Hepatocyte (in vitro differentiated cells): ENCODE results near the gene REV3L. TPM values are rescaled to one million over a fixed set of nuclear protein-coding genes. Genes with fewer than 3 reads are reported as not detected.

Source experiments
- DNase-seq: peaks from one replicate; pipeline ENCODE4 v3.0.0-alpha.2; 2016; ENCODE audit warnings: low spot score
- H2AFZ ChIP-seq: fragments of 200-600 bp; sonication (generic); 2 replicates; pipeline ENCODE4 v1.6.0; 2016; ENCODE audit warnings: antibody characterized with exemption, mild to moderate bottlenecking
- H3K27ac ChIP-seq: fragments of 200-600 bp; sonication (generic); 2 replicates; pipeline ENCODE4 v1.5.1; 2016; ENCODE audit warnings: mild to moderate bottlenecking
- H3K27me3 ChIP-seq: fragments of 200-600 bp; sonication (generic); 2 replicates; pipeline ENCODE4 v1.6.1; 2016
- H3K36me3 ChIP-seq: fragments of 200-600 bp; sonication (generic); replicated peaks from 2 replicates; pipeline ENCODE4 v1.5.1; 2016; ENCODE audit warnings: low read depth; ENCODE audit not compliant: insufficient read depth
- H3K4me1 ChIP-seq: fragments of 200-600 bp; sonication (generic); 2 replicates; pipeline ENCODE4 v1.5.1; 2016; ENCODE audit warnings: mild to moderate bottlenecking, moderate library complexity; ENCODE audit not compliant: insufficient read depth
- H3K4me2 ChIP-seq: fragments of 200-600 bp; sonication (generic); 2 replicates; pipeline ENCODE4 v1.6.0; 2016
- H3K4me3 ChIP-seq: fragments of 200-600 bp; sonication (generic); 2 replicates; pipeline ENCODE4 v1.5.1; 2016; ENCODE audit warnings: mild to moderate bottlenecking
- H3K79me2 ChIP-seq: fragments of 200-600 bp; sonication (generic); 2 replicates; pipeline ENCODE4 v1.6.0; 2017; ENCODE audit warnings: mild to moderate bottlenecking
- H3K9me2 ChIP-seq: fragments of 200-600 bp; sonication (generic); replicated peaks from 2 replicates; pipeline ENCODE4 v1.6.0; 2017; ENCODE audit warnings: mild to moderate bottlenecking; ENCODE audit not compliant: insufficient read depth
- H3K9me3 ChIP-seq: fragments of 200-600 bp; sonication (generic); 2 replicates; pipeline ENCODE4 v1.5.1; 2016; ENCODE audit warnings: low read depth, mild to moderate bottlenecking
- H4K20me1 ChIP-seq: fragments of 200-600 bp; sonication (generic); 2 replicates; pipeline ENCODE4 v1.6.0; 2016; ENCODE audit warnings: mild to moderate bottlenecking; ENCODE audit not compliant: insufficient read depth, poor library complexity, severe bottlenecking
- EZH2 ChIP-seq: fragments of 200-600 bp; sonication (generic); IDR thresholded peaks from 2 replicates; pipeline ENCODE4 v1.6.1; 2016; ENCODE audit warnings: antibody characterized with exemption, mild to moderate bottlenecking, borderline replicate concordance
- EZH2phosphoT487 ChIP-seq: fragments of 200-600 bp; sonication (generic); IDR thresholded peaks from one replicate; pipeline ENCODE4 v1.6.1; 2018; ENCODE audit warnings: antibody characterized with exemption, mild to moderate bottlenecking, low read depth, moderate library complexity; ENCODE audit not compliant: unreplicated experiment, severe bottlenecking
- WGBS: methylation state at CpG from one replicate; pipeline ENCODE4 v1.1.6; 2016; ENCODE audit warnings: low lambda C conversion rate; ENCODE audit errors: missing lambda C conversion rate; 5-methylcytosine and 5-hydroxymethylcytosine counted together
- polyA plus RNA-seq: library from polyadenylated mRNA; unstranded; fragments of >200 nt; fragmentation: Nextera tagmentation; extraction: Ambion mirVana; gene quantifications from 2 replicates; pipeline ENCODE4 v1.2.1, GENCODE V29; 2016
- total RNA-seq: library from RNA; depleted of rRNA; stranded (reverse); fragments of >200 nt; gene quantifications from 2 replicates; pipeline ENCODE4 v1.2.3, GENCODE V29; 2014
- TF ChIP-seq, protein P1 (sequence below): fragments of 200-600 bp; sonication (generic); IDR thresholded peaks from 2 replicates; pipeline ENCODE4 v1.5.1; 2016; ENCODE audit warnings: antibody characterized with exemption, mild to moderate bottlenecking; ENCODE audit not compliant: poor library complexity

Gene REV3L
- total and polyA plus RNA-seq, 2 experiments from 2014 or later, result 17.6 to 29.4 TPM

DNA sequence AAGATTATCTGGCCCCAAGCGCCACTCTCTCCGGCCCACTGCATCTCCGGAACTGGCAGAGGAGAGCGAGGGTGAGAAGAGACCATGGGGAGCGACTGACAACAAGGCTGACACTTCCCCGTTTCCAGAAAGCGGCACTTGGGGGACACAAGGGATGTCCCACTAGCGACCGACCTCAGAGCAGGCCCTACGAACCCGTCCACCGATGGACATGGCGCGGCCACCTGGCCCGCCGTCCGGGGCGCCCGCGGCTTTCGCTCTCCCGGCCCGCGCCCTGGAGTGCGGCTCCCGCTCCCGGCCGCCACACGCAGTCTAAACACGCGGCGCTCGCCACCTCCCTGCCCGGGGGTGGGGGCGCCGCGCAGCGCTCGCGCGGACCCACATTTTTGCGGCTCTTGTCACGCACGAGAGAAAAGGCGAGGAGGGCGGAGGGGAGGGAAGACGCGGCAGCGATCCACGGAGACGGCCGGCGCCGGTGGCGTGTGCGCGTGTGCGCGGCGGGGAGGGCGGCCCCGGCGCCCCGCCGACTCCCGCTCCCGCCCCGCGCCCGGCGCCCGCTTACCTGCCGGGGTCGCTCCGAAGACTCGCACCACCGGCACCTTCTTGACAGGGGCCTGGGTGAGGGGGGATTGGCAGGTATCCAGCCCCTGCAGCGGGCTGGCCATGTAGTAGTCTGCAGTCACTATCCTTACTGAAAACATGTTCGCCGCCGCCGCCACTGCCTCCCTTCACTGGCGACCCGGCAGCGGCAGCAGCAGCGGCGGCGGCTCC, 645 bp downstream of the REV3L start:
- Histone ChIP-seq H3K79me2 (peaks cover 76% of the 10 kb centered on the region), H3K4me2 (peak overlapping the region; percentile 81), H2AFZ (peak overlapping the region; percentile 79), H3K9me2 (no peaks in the 10 kb centered on the region), H3K4me3 (peak overlapping the region; percentile 74), H3K4me1 (peaks cover 22% of the 10 kb centered on the region), H3K9me3 (no peaks in the 10 kb centered on the region), H3K27ac (peak overlapping the region; percentile 99), H3K27me3 (no peaks in the 10 kb centered on the region), H3K36me3 (no peaks in the 10 kb centered on the region), H4K20me1 (peaks cover 23% of the 10 kb centered on the region)
- TF ChIP-seq EZH2phosphoT487, result no peak
- TF ChIP-seq, protein P1, sequence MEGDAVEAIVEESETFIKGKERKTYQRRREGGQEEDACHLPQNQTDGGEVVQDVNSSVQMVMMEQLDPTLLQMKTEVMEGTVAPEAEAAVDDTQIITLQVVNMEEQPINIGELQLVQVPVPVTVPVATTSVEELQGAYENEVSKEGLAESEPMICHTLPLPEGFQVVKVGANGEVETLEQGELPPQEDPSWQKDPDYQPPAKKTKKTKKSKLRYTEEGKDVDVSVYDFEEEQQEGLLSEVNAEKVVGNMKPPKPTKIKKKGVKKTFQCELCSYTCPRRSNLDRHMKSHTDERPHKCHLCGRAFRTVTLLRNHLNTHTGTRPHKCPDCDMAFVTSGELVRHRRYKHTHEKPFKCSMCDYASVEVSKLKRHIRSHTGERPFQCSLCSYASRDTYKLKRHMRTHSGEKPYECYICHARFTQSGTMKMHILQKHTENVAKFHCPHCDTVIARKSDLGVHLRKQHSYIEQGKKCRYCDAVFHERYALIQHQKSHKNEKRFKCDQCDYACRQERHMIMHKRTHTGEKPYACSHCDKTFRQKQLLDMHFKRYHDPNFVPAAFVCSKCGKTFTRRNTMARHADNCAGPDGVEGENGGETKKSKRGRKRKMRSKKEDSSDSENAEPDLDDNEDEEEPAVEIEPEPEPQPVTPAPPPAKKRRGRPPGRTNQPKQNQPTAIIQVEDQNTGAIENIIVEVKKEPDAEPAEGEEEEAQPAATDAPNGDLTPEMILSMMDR, result no peak
- no peak for TF ChIP-seq EZH2
- under 1% methylated on average over 50 of the region's 88 CpGs for WGBS
- peak; percentile 78 for DNase-seq

DNA sequence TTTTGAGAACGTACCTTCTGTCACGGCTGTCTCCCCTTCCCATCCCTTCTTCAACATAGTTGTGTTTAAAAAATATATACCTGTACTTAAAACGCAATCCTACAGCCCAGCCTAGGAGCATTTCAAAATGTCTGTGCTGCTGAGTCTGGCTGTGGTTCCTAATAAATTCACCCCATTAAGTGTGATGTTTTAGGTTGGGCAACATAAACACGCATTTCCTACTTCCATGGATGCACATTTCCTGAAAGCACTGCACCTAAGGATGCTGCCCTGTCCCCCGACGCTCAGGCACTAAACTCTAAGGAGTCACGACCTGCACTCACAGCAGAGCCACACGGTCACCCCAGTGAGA, 1.2 kb downstream of the REV3L start:
- peaks cover 29% of the 10 kb centered on the region for H4K20me1 ChIP-seq
- H3K4me1 ChIP-seq, result peaks cover 22% of the 10 kb centered on the region
- peak overlapping the region; percentile 74 for H3K4me3 ChIP-seq
- H3K9me2 ChIP-seq, result no peaks in the 10 kb centered on the region
- H2AFZ ChIP-seq, result no peak overlapping the region
- WGBS, result 4% methylated on average over 8 of the region's 8 CpGs
- peak overlapping the region; percentile 99 for H3K27ac ChIP-seq
- H3K79me2 ChIP-seq, result peaks cover 76% of the 10 kb centered on the region
- DNase-seq, result no peak
- H3K4me2 ChIP-seq, result peak overlapping the region; percentile 81
- TF ChIP-seq, protein P1, result no peak
- TF ChIP-seq EZH2 (no peak), EZH2phosphoT487 (no peak)
- no peaks in the 10 kb centered on the region for H3K9me3 ChIP-seq
- no peaks in the 10 kb centered on the region for H3K27me3 ChIP-seq
- H3K36me3 ChIP-seq, result no peaks in the 10 kb centered on the region

DNA sequence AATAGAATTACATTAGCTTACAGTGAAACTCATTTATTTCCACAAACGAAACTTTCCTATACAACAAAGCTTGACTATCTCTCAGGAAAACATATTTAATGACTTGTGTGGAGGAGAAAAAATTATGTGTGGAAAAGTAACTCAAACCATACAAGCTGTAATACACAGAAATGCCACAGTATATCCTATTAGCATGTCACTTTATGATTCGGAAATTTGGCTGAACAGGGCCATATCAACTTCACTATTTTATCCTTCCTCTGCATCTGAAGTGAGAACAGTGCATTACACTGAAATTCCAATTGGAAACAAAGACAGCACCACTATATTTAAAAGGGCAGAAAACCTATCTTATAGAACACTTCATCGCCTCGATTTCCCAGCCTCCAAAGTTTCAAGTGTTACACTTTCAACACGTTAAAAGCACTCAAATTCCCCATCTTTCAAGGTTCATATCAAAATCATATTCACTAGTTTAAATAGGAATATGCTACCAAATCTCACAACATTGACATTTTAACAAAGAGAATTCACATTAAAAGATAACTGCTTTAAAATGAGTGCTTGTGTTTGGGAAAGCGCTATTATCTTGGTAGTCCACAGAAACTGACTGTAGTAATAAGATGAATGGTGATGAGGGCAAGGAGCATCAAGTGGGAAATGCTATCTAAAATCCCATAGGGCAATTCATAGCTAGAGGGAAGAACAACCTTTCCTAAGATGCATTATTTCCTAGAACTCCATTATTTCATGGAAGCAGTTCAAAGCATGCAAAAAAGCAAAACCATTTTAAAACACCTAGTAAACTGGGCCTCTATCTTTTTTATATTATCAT, 1.8 kb downstream of the REV3L start:
- TF ChIP-seq, protein P1, result no peak
- no peak for TF ChIP-seq EZH2phosphoT487
- TF ChIP-seq EZH2, result no peak
- no peak overlapping the region for H2AFZ ChIP-seq
- no peak for DNase-seq

More for the DNA sequence above, 1.8 kb downstream of the REV3L start:
- Histone ChIP-seq H3K27ac (peak overlapping the region; percentile 99), H3K79me2 (peaks cover 76% of the 10 kb centered on the region), H3K9me3 (no peaks in the 10 kb centered on the region), H3K36me3 (no peaks in the 10 kb centered on the region), H3K9me2 (no peaks in the 10 kb centered on the region), H3K4me2 (peak overlapping the region; percentile 81), H3K4me1 (peaks cover 22% of the 10 kb centered on the region), H4K20me1 (peaks cover 31% of the 10 kb centered on the region), H3K4me3 (peak overlapping the region; percentile 74), H3K27me3 (no peaks in the 10 kb centered on the region)
- WGBS, result 45% methylated on average over 6 of the region's 6 CpGs
